HepG2 (cell line): ENCODE results near the gene PPM1M. TPM values are rescaled to one million over a fixed set of nuclear protein-coding genes. Genes with fewer than 3 reads are reported as not detected.

Experiments used
- ARID2 ChIP-seq: sonication (generic); formaldehyde crosslinking; IDR thresholded peaks from 2 replicates; pipeline ENCODE4 v1.8.1; 2022; ENCODE audit warnings: mild to moderate bottlenecking, missing genetic modification reagents, borderline replicate concordance
- ETS1 ChIP-seq: sonication (generic); formaldehyde crosslinking; IDR thresholded peaks from 2 replicates; pipeline ENCODE4 v1.4.0; 2020; ENCODE audit warnings: missing genetic modification reagents
- GABPB1 ChIP-seq: IDR thresholded peaks from 2 replicates; pipeline ENCODE4 v1.6.1; 2016; ENCODE audit warnings: mild to moderate bottlenecking, missing genetic modification reagents, moderate library complexity, missing compliant biosample characterization
- POLR2A ChIP-seq, 2 experiments: IDR thresholded peaks; 2 replicates each; pipeline ENCODE4 v1.6.1; 2011; ENCODE audit warnings: low read depth in 2 of 2, low read length in 2 of 2, mild to moderate bottlenecking in 1 of 2, moderate library complexity in 1 of 2; ENCODE audit not compliant: insufficient read depth in 1 of 2
- ZNF614 ChIP-seq: IDR thresholded peaks from 2 replicates; pipeline ENCODE4 v1.6.1; 2018; ENCODE audit warnings: missing biosample characterization, missing genetic modification reagents, inconsistent platforms, borderline replicate concordance
- polyA plus RNA-seq, 8 experiments: library from polyadenylated mRNA; depleted of rRNA in 3 of 8; stranded (reverse) in 7 of 8; unstranded in 1 of 8; fragments of >200 nt; fragmentation: Illumina TruSeq in 4 of 8; extraction: Trizol in 4 of 8; gene quantifications; 2 replicates each; pipeline versions ENCODE4 v1.2.1 to v1.2.3, GENCODE V29; 2011 to 2016; ENCODE audit warnings: low read depth in 4 of 8, missing spikeins in 1 of 8, mixed read lengths in 1 of 8; ENCODE audit not compliant: insufficient read depth in 1 of 8
- total RNA-seq, 5 experiments: library from RNA; depleted of rRNA; stranded (reverse); fragments of >200 nt; fragmentation: Illumina TruSeq; extraction: Trizol; gene quantifications; 2 replicates each; pipeline ENCODE4 v1.2.3, GENCODE V29; 2016; ENCODE audit warnings: low read depth in 1 of 5
- TF ChIP-seq, protein P1 (sequence below): sonication (generic); formaldehyde crosslinking; IDR thresholded peaks from one replicate; pipeline ENCODE4 v1.5.1; 2020; ENCODE audit warnings: mild to moderate bottlenecking, missing genetic modification reagents; ENCODE audit errors: not compliant biosample characterization
- TF ChIP-seq, protein P2 (sequence below): sonication (generic); formaldehyde crosslinking; IDR thresholded peaks from 2 replicates; pipeline ENCODE4 v1.5.0; 2020; ENCODE audit warnings: missing genetic modification reagents

The PPM1M gene
- total and polyA plus RNA-seq, 2 of the 13 experiments (the other 11 are each of a cell fraction or from before 2014, with no cell fraction given), result 2.5 to 5.9 TPM

DNA sequence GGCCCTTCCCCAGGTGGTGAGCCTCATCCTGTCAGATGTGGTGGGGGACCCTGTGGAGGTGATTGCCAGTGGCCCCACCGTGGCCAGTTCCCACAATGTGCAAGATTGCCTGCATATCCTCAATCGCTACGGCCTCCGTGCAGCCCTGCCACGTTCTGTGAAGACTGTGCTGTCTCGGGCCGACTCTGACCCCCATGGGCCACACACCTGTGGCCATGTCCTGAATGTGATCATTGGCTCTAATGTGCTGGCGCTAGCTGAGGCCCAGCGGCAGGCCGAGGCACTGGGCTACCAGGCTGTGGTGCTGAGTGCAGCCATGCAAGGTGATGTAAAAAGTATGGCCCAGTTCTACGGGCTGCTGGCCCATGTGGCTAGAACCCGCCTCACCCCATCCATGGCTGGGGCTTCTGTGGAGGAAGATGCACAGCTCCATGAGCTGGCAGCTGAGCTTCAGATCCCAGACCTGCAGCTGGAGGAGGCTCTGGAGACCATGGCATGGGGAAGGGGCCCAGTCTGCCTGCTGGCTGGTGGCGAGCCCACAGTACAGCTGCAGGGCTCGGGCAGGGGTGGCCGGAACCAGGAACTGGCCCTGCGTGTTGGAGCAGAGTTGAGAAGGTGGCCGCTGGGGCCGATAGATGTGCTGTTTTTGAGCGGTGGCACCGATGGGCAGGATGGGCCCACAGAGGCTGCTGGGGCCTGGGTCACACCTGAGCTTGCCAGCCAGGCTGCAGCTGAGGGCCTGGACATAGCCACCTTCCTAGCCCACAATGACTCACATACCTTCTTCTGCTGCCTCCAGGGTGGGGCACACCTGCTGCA lies 46.9 kb downstream of the PPM1M start (continued):
- TF ChIP-seq, protein P1, sequence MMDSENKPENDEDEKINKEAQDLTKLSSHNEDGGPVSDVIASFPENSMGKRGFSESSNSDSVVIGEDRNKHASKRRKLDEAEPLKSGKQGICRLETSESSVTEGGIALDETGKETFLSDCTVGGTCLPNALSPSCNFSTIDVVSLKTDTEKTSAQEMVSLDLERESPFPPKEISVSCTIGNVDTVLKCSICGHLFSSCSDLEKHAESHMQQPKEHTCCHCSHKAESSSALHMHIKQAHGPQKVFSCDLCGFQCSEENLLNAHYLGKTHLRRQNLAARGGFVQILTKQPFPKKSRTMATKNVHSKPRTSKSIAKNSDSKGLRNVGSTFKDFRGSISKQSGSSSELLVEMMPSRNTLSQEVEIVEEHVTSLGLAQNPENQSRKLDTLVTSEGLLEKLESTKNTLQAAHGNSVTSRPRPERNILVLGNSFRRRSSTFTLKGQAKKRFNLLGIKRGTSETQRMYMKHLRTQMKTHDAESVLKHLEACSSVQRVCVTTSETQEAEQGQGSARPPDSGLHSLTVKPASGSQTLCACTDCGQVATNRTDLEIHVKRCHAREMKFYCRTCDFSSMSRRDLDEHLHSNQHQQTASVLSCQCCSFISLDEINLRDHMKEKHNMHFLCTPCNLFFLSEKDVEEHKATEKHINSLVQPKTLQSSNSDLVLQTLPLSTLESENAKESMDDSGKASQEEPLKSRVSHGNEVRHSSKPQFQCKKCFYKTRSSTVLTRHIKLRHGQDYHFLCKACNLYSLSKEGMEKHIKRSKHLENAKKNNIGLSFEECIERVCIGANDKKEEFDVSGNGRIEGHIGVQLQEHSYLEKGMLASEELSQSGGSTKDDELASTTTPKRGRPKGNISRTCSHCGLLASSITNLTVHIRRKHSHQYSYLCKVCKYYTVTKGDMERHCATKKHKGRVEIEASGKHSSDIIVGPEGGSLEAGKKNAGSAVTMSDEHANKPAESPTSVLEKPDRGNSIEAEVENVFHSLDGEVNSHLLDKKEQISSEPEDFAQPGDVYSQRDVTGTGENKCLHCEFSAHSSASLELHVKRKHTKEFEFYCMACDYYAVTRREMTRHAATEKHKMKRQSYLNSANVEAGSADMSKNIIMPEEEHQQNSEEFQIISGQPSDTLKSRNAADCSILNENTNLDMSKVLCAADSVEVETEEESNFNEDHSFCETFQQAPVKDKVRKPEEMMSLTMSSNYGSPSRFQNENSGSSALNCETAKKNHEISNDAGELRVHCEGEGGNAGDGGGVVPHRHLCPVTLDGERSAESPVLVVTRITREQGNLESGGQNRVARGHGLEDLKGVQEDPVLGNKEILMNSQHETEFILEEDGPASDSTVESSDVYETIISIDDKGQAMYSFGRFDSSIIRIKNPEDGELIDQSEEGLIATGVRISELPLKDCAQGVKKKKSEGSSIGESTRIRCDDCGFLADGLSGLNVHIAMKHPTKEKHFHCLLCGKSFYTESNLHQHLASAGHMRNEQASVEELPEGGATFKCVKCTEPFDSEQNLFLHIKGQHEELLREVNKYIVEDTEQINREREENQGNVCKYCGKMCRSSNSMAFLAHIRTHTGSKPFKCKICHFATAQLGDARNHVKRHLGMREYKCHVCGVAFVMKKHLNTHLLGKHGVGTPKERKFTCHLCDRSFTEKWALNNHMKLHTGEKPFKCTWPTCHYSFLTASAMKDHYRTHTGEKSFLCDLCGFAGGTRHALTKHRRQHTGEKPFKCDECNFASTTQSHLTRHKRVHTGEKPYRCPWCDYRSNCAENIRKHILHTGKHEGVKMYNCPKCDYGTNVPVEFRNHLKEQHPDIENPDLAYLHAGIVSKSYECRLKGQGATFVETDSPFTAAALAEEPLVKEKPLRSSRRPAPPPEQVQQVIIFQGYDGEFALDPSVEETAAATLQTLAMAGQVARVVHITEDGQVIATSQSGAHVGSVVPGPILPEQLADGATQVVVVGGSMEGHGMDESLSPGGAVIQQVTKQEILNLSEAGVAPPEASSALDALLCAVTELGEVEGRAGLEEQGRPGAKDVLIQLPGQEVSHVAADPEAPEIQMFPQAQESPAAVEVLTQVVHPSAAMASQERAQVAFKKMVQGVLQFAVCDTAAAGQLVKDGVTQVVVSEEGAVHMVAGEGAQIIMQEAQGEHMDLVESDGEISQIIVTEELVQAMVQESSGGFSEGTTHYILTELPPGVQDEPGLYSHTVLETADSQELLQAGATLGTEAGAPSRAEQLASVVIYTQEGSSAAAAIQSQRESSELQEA, result no peak
- TF ChIP-seq GABPB1 (CRISPR knock-in tag), result no peak
- no peak for TF ChIP-seq ETS1 (CRISPR knock-in tag)
- TF ChIP-seq POLR2A (IDR thresholded peaks at IDR 0.05; ENCODE audit: insufficient read depth in 1 of 2, low read depth in 2 of 2, low read length in 2 of 2), result peak in 1 of 2 experiments; percentile 26; a peak in 1 of 4 replicates
- no peak for TF ChIP-seq ZNF614
- TF ChIP-seq, protein P2, sequence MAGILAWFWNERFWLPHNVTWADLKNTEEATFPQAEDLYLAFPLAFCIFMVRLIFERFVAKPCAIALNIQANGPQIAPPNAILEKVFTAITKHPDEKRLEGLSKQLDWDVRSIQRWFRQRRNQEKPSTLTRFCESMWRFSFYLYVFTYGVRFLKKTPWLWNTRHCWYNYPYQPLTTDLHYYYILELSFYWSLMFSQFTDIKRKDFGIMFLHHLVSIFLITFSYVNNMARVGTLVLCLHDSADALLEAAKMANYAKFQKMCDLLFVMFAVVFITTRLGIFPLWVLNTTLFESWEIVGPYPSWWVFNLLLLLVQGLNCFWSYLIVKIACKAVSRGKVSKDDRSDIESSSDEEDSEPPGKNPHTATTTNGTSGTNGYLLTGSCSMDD (CRISPR knock-in tag), result no peak
- no peak for TF ChIP-seq ARID2
